ENCODE results near the gene NINJ2.

Gene NINJ2

DNA sequence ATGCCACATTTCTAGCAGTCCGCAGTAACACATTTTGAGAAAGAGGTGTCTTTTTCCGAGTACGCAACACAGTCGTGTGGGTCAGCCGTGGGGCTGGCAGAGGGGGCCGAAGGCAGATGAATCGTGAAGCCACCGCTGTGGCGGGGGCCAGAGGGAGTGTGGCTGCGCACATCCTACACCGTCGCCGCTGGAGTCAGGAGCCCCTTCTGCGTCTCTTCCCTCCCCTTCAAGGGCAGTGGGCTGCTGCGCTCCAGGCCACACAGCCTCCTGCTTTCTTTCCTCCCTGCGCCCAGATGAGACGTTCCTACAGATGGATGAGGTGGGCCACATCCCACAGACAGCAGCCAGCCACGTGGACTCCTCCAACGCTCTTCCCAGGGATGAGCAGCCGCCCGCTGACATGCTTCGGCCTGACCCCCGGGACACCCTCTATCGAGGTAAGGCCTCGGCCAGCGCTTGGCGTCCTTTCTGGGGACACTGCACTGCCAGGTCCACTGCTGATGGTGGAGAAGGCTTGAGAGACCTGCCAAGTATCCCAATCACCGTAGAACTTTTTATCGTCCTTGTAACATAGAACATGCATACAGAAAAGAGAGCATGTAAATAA, 113.7 kb downstream of the NINJ2 start:
- DNase-seq (ENCODE audit: low read depth, low spot score): no peak

DNA sequence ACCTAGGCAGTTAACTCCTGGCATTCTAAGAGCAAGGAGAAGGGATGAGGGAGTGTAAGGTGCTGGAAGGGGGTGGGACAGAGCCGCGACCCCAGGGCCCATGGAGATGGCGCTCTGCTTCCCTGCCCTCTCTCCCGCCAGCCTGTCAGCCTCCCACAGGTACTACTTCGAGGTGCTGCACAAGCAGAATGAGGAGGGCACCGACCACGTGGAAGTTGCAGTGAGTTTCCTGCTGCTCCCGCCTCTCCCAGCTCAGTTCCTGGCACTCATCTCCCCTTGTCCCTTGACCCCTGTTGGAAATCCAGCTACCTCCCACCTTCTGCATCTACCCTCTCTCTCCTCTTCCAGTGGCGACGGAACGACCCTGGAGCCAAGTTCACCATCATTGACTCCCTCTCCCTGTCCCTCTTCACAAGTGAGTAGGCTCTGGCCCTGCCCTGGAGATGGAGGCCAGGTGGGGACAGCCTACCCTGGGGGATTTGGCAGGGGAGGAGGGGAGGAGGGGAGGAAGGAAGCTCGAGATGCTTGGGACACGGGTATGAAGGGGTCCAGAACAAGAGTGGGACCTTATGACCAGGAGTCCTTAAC, 115.3 kb downstream of the NINJ2 start:
- no peak for DNase-seq (ENCODE audit: low read depth, low spot score)

DNA sequence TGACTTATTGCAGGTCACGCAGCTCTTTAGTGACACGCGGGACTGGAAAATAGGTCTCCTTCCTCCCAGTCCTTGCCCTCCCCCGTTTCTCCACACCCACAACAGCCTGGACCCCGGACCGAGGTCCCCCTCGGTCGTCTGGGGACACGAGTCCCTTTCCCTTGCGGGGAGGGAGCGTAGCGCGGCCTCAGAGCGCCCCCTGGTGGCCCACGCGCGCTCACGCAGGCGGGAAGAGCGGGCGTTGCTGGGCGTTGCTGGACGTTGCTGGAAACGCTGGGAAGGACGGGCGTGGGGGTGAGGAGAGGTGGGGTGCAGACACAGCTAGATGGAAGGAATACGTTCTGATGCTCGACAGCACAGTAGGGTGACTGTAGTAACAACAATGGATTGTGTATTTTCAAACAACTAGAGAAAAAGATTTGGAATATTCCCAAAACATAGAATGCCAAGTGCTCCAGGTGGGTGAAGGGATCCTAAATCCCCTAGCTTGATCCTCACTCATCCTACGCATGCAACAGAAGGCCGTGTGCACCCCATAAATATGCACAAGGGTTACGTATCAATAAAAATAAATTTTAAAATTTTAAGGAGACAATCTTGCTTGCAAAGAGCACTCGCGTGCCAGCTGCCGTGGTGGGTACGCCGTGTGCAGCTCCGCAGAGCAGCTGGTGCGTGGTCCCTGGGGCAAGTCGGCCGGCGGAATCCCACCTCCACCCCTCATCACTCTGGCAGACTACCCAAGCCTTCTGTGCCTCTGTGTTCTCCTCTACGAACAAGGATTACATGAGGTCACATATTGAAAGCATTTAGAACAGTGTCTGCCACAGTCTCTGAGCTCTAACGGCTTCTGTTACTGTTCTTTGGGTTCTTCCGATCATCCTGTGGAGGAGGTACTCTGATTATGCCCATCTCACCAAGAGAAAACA, 116.1 kb downstream of the NINJ2 start:
- DNase-seq (ENCODE audit: low read depth, low spot score): no peak

DNA sequence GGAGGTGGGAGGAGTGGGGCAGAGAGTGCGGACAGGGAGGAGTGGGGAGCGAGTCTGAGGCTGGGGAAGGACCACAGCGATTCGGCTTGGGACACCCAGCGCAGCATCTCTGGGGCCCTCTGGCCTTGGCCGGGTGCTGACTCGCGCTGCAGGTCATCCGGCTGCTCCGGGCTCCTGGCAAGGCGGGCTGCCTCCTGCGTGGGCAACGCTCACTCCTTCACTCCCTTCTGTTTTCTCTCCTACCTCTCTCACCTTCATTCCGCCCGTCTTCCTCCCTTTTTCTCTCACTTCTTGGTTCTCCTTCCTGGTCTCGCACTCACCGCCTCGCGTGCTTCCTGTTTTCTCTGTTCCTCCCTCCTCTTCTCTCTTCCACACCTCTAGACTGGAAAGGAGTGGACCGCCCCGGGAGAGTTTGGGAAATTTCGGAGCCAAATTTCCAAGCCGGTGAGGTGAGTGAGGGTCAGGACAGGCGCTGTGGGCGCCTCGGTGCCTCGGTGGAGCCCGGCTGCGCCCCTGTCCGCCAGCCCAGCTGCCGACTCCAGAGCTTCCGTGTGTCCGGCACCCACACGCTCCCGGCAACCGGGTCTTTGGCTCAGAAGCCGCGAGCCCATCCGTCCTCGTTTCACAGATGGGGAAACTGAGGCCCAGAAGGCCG, 116.9 kb downstream of the NINJ2 start:
- no peak for DNase-seq (ENCODE audit: low read depth, low spot score)

DNA sequence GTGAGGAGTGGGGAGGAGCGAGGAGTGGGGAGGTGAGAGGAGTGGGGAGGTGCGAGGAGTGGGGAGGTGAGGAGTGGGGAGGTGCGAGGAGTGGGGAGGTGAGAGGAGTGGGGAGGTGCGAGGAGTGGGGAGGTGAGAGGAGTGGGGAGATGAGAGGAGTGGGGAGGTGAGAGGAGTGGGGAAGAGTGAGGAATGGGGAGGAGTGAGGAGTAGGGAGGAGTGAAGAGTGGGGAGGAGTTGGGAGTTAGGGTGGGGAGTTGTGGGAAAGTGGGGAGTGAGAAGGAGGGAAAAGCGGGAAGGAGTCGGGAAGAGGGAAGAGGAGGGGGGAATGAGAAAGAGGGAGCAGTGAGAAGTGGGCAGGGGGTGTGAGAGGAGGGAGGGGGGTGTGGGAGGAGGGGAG, 117.4 kb downstream of the NINJ2 start:
- no peak for DNase-seq (ENCODE audit: low read depth, low spot score)

DNA sequence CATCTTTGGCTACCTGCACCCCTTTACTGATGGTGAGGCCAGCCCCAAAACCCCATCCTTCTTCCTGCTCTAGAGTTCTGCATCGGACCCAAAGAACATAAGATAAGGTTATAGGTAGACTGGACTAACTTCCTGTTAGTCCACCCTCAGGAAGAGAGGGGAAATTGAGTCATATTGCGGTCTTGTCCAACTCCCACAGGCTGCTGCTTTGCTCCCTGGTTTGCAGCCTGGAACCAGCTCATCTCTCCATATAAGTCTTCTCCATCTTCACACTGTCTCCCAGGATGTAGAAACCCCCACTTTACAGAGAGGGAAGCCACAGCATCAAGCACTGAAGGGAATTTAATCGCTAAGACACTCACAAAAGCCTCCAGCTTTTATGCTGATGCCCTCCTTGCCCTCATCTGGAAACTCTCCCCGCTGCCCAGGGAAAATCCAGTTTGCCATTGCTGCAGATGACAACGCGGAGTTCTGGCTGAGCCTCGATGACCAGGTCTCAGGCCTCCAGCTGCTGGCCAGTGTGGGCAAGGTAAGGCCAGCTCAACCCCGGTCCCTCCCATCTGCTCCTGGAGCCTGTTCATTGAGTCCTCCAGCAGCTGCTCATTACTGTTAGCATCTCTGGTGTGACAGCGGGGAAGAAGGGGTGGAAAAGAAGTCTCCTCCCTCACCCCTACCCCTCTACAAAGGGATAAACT, 118.2 kb downstream of the NINJ2 start:
- DNase-seq (ENCODE audit: low read depth, low spot score): no peak

DNA sequence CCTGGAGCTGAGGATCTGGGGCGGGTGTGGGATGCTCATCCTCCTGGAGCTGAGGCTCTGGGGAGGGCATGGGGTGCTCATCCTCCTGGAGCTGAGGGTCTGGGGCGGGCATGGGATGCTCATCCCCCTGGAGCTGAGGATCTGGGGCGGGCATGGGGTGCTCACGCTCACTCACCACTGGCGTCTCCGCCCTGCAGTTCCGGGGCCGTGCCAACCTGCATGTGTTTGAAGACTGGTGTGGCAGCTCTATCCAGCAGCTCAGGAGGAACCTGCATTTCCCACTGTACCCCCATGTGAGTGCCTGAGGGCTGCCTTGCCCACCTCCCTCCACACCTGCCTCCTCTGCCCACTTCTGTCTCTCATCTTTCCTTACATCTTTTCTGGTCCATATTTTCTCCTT, 119.1 kb downstream of the NINJ2 start:
- no peak for DNase-seq (ENCODE audit: low read depth, low spot score)

DNA sequence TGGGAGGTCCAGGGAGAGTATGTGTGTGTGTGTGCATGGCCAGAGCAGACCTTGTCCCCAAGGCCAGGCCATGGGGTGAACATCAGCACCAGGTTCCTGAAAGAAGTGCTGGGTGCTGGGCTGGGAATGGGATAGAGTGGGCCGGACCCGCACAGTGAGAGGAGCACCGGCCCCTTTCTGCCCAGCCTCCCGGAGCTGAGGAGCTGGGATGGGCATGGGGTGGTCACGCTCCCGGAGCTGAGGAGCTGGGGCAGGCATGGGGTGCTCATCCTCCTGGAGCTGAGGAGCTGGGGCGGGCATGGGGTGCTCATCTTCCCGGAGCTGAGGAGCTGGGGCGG, 120.2 kb downstream of the NINJ2 start:
- no peak for DNase-seq (ENCODE audit: low read depth, low spot score)

DNA sequence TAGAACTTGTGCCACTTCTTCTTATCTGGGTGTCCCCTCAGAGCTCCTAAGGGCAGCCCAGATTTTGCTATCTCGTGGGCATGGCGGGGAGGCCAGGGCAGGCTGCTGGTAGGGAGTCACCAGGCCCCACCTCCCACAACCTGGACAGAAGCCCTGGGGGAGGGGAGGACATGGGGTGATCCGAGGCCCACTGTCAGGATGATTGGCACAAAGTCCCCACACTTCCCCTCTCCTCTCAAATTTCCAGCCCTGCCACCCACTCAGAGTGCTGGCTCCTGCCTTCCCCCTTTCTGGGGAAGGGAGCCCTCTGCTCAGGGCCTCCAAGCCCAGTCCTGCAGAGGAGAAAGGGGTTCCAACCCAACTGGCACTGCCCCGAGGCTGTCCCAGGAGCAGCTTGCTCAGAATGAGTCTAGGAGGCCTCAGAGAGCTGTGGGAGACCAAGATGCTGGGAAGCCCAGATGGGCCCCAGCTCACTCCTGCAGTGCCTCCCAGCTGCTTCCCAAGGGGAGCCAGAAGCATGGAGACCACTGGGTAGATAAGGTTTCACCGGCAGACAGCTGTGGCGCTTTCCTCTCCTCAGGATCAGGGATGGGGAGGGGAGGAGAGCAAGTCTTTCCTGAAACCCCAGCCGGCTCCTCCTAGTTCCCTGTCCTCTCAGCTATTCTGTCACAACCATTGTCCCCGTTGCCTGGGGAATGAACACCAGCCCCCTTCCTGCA, 120.7 kb downstream of the NINJ2 start:
- no peak for DNase-seq (ENCODE audit: low read depth, low spot score)

DNA sequence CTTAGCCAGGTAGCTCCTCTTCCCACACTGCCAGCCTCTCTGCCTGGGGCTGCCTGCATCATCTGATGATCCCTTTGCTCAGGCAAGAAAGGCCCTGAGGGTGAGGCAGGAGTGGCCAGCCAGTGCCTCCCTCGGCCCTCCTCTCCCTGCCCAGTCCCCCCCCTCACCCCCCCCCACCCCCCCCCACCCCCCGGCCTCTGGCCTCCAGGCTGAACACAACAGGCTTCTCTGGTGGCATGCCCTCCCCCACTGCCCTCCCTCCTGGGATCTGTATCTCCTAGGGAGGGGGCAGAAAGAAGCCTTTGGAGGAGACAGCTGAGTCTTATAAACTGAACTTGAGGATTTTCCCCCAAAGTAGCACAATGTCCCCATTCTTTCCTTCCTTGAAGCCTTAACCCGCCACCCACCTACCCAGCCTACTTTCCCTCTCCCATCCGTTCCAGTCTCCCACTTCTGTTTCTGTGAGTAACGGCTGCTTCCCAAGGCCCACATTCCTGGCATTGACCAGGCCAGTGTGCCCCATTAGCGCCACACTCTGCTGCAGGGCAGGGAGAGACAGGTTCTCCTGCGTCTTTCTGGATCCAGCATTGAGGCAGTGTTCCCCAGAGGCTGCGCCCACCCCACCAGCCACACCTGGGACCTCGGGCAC, 121.4 kb downstream of the NINJ2 start:
- DNase-seq (ENCODE audit: low read depth, low spot score): no peak

DNA sequence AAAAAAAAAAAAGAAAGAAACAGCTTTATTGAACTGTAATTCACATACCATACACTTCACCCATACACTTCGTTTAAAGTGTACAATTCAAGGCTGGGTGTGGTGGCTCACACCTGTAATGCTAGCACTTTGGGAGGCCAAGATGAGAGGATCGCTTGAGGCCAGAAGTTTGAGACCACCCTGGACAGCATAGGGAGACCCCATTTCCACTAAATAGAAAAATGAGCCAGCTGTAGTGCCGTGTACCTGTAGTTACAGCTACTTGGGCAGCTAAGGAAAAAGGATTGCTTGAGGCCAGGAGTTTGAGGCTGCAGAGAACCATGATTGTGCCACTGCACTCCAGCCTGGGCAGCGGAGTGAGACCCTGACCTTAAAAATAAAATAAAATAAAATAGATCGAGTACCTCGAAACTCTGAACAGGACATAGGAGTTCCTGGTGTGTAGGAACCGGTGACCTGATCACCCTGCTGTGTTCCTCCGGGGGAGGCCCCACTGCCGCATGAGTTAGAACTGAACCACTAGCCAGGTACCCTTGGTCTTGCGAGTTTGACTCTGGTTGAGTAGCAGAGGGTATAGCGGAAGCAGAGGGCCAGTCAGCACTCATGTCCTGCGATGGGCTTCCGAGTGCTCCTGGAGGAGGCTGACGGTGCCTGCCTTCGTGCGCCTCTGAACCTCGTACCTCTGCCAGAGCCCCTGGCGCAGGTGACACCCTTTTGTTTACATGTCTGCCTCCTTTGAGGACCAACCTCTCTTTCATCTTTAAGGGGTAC, 123.5 kb downstream of the NINJ2 start:
- DNase-seq (ENCODE audit: low read depth, low spot score): no peak

DNA sequence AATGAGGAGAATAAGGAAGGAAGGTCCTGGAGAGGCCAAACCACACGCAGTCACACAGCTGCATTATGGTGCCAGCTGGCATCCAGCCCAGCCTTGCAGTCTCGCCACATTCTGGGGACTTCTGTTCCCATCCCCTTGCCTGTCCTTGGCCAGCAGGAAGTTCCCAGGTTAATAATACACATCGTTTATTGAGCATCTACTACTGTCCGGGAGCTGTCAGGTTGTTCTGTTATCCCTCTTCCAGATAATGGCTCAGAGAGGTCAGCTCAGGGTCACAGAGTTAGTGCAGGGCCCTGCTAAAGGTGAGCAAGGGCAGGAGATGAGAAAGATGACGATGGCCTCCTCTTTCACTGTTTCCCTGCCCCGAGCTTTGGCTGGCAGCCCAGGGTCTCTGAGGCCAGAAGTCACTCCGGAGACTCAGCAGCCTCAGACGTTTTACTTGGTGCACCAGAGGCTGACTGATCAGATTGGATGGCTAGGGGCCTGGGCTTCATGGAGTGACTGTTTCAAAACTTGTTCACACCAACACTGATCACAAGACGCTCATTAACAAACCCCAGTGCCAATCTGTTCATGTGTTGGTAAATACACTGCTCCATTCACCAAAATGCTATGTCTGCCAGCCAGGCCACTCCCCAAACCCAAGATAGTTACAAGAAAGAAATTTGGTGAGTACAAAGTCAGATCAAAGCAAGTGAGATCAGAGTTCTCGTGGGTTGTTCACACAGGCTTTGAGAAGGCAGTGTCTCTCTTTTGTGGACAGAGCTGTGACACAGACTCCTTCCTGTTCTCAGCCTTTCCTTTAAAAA, 124.3 kb downstream of the NINJ2 start:
- DNase-seq (ENCODE audit: low read depth, low spot score): no peak

DNA sequence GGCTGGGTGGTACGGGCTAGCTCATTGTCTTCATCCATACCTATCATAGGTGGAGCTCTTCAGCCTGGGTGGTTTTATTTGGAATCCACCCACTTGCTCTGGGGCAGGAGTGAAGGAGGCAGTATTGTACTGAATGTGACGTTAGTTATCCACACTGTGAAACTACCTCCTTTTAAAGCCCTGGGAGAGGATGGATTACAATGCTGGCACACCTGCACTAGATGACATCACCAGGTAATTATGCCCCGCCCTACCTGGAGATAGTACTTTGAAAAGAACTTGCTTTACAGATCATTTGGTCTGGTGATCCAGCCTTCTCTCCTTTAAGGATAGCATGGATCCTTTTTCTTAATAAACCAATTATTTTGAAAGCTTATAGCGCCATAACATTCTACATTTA, 125.5 kb downstream of the NINJ2 start:
- no peak for DNase-seq (ENCODE audit: low read depth, low spot score)

DNA sequence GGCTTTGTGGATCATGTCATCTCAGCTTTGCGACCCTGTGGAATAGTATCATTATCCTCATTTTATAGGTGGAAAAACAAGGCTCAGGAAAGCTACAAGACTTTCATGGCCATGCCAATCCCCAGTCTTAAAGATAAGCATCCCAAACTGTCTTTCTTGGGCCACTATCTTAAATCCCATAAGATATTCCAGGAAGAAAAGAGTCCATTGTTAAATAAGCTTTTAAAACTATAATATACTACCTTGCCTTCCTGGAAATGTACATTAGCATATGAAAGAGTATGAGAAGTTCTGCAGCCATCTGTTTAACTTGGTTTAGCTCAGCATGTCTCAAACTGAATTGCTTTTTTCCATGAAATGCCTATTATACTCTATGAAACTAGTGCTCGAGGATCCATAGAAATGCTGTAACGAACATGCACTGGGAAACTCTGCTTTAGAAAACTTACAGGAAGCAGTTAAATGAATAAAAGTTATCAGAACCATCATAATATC, 126.4 kb downstream of the NINJ2 start:
- DNase-seq (ENCODE audit: low read depth, low spot score): no peak

DNA sequence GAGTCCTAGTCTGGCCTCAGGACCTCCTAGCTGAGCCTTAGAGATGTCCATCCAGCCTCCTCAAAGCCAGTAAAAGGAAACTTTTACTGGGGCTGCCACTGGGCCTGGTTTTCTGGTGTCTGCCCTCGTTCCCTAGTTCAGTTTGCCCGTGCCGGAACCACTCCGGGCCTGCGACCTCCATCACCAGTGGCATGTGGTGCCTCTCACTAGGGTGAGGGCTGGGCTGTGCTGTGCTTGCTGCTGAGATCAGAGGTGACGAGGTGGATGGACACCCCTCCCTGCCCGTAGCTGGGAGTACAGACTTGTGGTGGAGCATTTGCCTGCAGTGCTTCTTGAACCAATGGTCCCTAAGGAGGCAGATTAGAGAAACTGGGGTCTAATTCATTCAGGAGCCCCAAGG, 127.8 kb downstream of the NINJ2 start:
- DNase-seq (ENCODE audit: low read depth, low spot score): no peak

DNA sequence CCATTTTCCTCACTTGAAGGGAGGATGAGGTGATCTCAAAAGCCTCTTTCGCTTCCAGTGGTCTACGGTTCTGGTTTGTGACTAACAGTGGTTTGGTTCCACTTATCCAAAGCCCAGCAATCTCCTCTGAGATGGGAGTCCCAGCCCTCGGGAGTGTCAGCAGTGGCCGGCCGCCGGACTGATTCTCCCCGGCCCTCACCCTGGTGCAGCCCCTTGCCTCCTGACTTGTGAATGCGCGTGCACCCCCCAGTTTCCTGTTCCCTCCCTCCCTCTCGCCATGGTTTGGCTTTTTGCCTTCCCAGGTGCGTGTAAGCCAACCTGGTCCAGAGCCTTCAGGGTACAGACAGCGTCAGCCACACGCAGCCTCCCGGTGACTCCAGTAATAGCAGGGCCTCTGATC, 129.0 kb downstream of the NINJ2 start:
- DNase-seq (ENCODE audit: low read depth, low spot score): no peak

DNA sequence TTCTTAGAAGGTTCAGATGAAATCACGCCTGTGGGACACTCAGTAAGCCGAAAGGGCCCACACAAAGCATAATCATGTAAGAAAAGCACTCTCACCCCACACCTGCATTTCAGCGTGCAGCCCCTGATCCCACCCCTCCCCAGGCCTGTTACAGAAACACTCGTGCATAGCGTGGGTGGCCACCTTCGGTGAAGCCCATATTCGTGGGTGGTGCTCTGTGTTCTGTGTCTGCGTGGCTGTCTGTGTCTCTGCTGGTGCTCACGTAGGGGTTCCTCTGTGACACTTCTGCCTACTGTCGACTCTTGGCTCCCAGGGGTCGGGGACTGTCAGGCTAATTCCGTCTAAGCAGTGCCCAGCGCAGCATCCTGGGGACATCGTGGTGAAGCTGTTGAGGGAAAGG, 129.5 kb downstream of the NINJ2 start:
- DNase-seq (ENCODE audit: low read depth, low spot score): no peak

DNA sequence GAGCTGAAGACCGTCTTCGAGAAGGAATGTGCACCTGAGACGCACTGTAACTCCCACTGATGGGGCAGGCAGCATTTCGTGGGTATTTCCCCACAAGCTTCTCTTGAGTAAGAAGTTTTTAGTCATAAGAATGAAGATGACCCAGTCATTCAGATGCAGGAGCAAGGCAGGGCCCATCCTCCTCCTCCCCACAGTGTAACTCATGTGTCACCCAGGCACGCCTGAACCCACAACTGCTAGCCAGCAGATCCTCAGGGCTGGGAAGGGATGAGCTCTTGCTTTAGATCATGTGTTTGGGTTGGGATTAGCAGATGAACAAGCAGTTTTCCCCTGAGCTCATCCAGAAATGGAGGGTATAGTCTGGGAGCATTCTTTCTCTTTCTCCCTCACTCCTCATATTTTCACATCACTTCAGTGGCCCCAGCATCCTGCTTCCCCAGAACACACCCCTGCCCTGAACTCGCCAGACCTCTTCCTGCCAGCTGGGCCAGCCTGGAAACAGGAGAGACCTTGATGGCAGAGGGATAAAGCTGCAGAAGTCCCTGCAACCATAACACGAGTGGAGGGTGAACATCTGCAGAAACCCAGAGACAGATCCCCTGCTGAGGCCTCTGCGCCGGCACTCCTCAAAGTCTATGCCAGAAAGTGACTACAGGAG, 130.2 kb downstream of the NINJ2 start:
- DNase-seq (ENCODE audit: low read depth, low spot score): no peak

Measured in iPS DF 19.7 (cell line).